Measurements from ENCODE around the gene KLF4.

- TF ChIP-seq CTCF (IDR thresholded peaks at IDR 0.05) (no peak), POLR2AphosphoS5 (IDR thresholded peaks at IDR 0.05; ENCODE audit: low read depth, low read length) (no peak)
These were observed 18.0 kb downstream of the KLF4 start for GRCh38 chr9:107471552-107471951.

Data from Panc1 (cell line).